GM23338 (cell line): Measurements from ENCODE around the gene ARHGEF11. TPM values are rescaled to one million over a fixed set of nuclear protein-coding genes. Genes with fewer than 3 reads are reported as not detected.

Experiments
- ATAC-seq: fragments of 200-7000 bp; cut with Tn5 transposase; 3 replicates; pipeline ENCODE4 v1.9.1; 2020
- DNase-seq: peaks from one replicate; pipeline ENCODE4 v3.0.0-alpha.2; 2015; ENCODE audit warnings: low spot score
- H2AFZ ChIP-seq: fragments of 200-600 bp; sonication (generic); 2 replicates; pipeline ENCODE4 v1.8.0; 2016; ENCODE audit warnings: antibody characterized with exemption, mild to moderate bottlenecking, moderate library complexity
- H3F3A ChIP-seq: fragments of 200-600 bp; sonication (generic); replicated peaks from 2 replicates; pipeline ENCODE4 v1.8.0; 2017; ENCODE audit warnings: antibody characterized with exemption, mixed run types, low read depth
- H3K27ac ChIP-seq: fragments of 200-600 bp; sonication (generic); 2 replicates; pipeline ENCODE4 v1.6.1; 2016; ENCODE audit warnings: low read depth
- H3K27me3 ChIP-seq: fragments of 200-600 bp; sonication (generic); 2 replicates; pipeline ENCODE4 v1.8.0; 2016; ENCODE audit warnings: mild to moderate bottlenecking, mixed run types, moderate library complexity; ENCODE audit not compliant: insufficient read depth
- H3K36me3 ChIP-seq: fragments of 200-600 bp; sonication (generic); 2 replicates; pipeline ENCODE4 v1.8.0; 2016; ENCODE audit warnings: mild to moderate bottlenecking; ENCODE audit not compliant: insufficient read depth
- H3K4me1 ChIP-seq: fragments of 200-600 bp; sonication (generic); 2 replicates; pipeline ENCODE4 v1.8.0; 2016; ENCODE audit warnings: mild to moderate bottlenecking, moderate library complexity; ENCODE audit not compliant: insufficient read depth
- H3K4me2 ChIP-seq: fragments of 200-600 bp; sonication (generic); 2 replicates; pipeline ENCODE4 v1.7.1; 2017; ENCODE audit warnings: mixed run types
- H3K4me3 ChIP-seq: fragments of 200-600 bp; sonication (generic); 2 replicates; pipeline ENCODE4 v1.6.1; 2016; ENCODE audit warnings: mixed run types
- H3K79me2 ChIP-seq: fragments of 200-600 bp; sonication (generic); replicated peaks from 2 replicates; pipeline ENCODE4 v1.8.0; 2017; ENCODE audit warnings: mild to moderate bottlenecking; ENCODE audit not compliant: insufficient read depth
- H3K9me2 ChIP-seq: fragments of 200-600 bp; sonication (generic); 2 replicates; pipeline ENCODE4 v1.8.0; 2017; ENCODE audit not compliant: insufficient read depth
- H4K20me1 ChIP-seq: fragments of 200-600 bp; sonication (generic); replicated peaks from 2 replicates; pipeline ENCODE4 v1.8.0; 2017; ENCODE audit warnings: mild to moderate bottlenecking; ENCODE audit not compliant: insufficient read depth
- H3K27ac Mint-ChIP-seq: 2 replicates; pipeline ENCODE4 v1.8.0; 2020; ENCODE audit warnings: inconsistent platforms, mild to moderate bottlenecking, moderate library complexity, mixed read lengths
- H3K27me3 Mint-ChIP-seq: 3 replicates; pipeline ENCODE4 v1.8.0; 2022; ENCODE audit warnings: low read depth, mild to moderate bottlenecking, moderate library complexity, mixed read lengths, inconsistent platforms; ENCODE audit not compliant: insufficient read depth, poor library complexity
- H3K36me3 Mint-ChIP-seq: 3 replicates; pipeline ENCODE4 v1.8.0; 2021; ENCODE audit warnings: low read depth, mild to moderate bottlenecking, inconsistent platforms, moderate library complexity, mixed read lengths
- H3K4me1 Mint-ChIP-seq: 3 replicates; pipeline ENCODE4 v1.8.0; 2020; ENCODE audit warnings: mild to moderate bottlenecking, inconsistent platforms, mixed read lengths
- H3K4me3 Mint-ChIP-seq: 3 replicates; pipeline ENCODE4 v1.8.0; 2021; ENCODE audit warnings: moderate library complexity, mild to moderate bottlenecking, inconsistent platforms, mixed read lengths
- H3K9me3 Mint-ChIP-seq: 3 replicates; pipeline ENCODE4 v1.8.0; 2020; ENCODE audit warnings: moderate library complexity, mild to moderate bottlenecking, inconsistent platforms, mixed read lengths
- CREB1 ChIP-seq: fragments of 250-450 bp; sonication (Bioruptor Pico); IDR thresholded peaks from 2 replicates; pipeline ENCODE4 v1.5.0; 2020; ENCODE audit warnings: low read depth, mild to moderate bottlenecking, moderate library complexity
- CTCF ChIP-seq, 2 experiments: fragments of 200-600 bp in 1 of 2; sonication (generic) in 1 of 2; conservative IDR thresholded peaks; 2 replicates each; pipeline versions ENCODE4 v1.5.1 to v1.6.1; 2016 to 2017; ENCODE audit warnings: antibody characterized with exemption in 2 of 2, low read depth in 2 of 2, mild to moderate bottlenecking in 2 of 2, moderate library complexity in 1 of 2
- EZH2 ChIP-seq: fragments of 200-600 bp; sonication (generic); IDR thresholded peaks from one replicate; pipeline ENCODE4 v1.8.0; 2017; ENCODE audit warnings: antibody characterized with exemption, mild to moderate bottlenecking, low read depth; ENCODE audit not compliant: unreplicated experiment
- EZH2phosphoT487 ChIP-seq: fragments of 200-600 bp; sonication (generic); IDR thresholded peaks from one replicate; pipeline ENCODE4 v1.8.1; 2018; ENCODE audit warnings: antibody characterized with exemption; ENCODE audit not compliant: unreplicated experiment
- JUNB ChIP-seq: IDR thresholded peaks from one replicate; pipeline ENCODE4 v1.6.1; 2016; ENCODE audit warnings: antibody characterized with exemption; ENCODE audit not compliant: unreplicated experiment
- NANOG ChIP-seq: IDR thresholded peaks from 2 replicates; pipeline ENCODE4 v1.6.1; 2016; ENCODE audit warnings: antibody characterized with exemption, borderline replicate concordance
- POLR2AphosphoS5 ChIP-seq: IDR thresholded peaks from 2 replicates; pipeline ENCODE4 v1.6.1; 2016; ENCODE audit warnings: antibody characterized with exemption, low read depth
- REST ChIP-seq: IDR thresholded peaks from one replicate; pipeline ENCODE4 v1.6.1; 2018; ENCODE audit warnings: antibody characterized with exemption; ENCODE audit not compliant: unreplicated experiment
- STAT1 ChIP-seq: IDR thresholded peaks from one replicate; pipeline ENCODE4 v1.6.1; 2016; ENCODE audit warnings: antibody characterized with exemption; ENCODE audit not compliant: unreplicated experiment
- ZNF114 ChIP-seq: fragments of 250-450 bp; sonication (Bioruptor Pico); IDR thresholded peaks from 2 replicates; pipeline ENCODE4 v1.5.0; 2020; ENCODE audit warnings: mild to moderate bottlenecking, moderate library complexity
- ZNF331 ChIP-seq: fragments of 250-450 bp; sonication (Bioruptor Pico); IDR thresholded peaks from 2 replicates; pipeline ENCODE4 v1.5.0; 2020; ENCODE audit warnings: low read depth, mild to moderate bottlenecking, moderate library complexity
- ZNF462 ChIP-seq: fragments of 250-450 bp; sonication (Bioruptor Pico); IDR thresholded peaks from 2 replicates; pipeline ENCODE4 v1.5.0; 2020; ENCODE audit warnings: mild to moderate bottlenecking, moderate library complexity
- polyA plus RNA-seq: library from polyadenylated mRNA; unstranded; fragments of >200 nt; fragmentation: Nextera tagmentation; extraction: Ambion mirVana; gene quantifications from 2 replicates; pipeline ENCODE4 v1.2.1, GENCODE V29; 2016
- total RNA-seq: library from RNA; depleted of rRNA; stranded (reverse); fragments of >200 nt; shearing (Covaris generic); gene quantifications from 2 replicates; pipeline ENCODE4 v1.2.3, GENCODE V29; 2014
- TF ChIP-seq, protein P1 (sequence below): IDR thresholded peaks from 2 replicates; pipeline ENCODE4 v1.6.1; 2016; ENCODE audit warnings: antibody characterized with exemption

The ARHGEF11 gene
- total and polyA plus RNA-seq, 2 experiments from 2014 or later = 12.3 to 33.7 TPM

DNA sequence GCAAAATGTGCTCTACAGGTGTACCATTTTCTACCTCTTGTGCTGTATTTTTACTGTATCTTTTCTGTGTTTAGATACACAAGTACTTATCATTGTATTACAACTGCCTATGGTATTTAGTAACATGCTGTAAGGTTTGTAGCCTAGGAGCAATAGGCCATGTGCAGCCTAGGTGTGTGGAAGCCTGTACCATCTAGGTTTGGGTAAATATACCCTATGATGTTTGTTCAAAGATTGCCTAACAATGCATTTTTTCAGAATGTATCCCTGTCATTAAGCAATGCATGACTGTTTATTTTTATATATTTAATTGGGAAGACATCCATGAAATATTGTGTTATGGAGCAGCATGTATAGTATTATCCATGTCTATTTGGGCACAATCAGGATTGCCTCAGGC, 43.1 kb upstream of the ARHGEF11 start:
- H2AFZ ChIP-seq = no peak overlapping the region
- no peaks in the 10 kb centered on the region for H3K9me3 Mint-ChIP-seq
- H3K4me2 ChIP-seq = no peak overlapping the region
- peaks cover 12% of the 10 kb centered on the region for H3K4me1 Mint-ChIP-seq
- no peak for ATAC-seq
- TF ChIP-seq POLR2AphosphoS5 (no peak), ZNF114 (CRISPR knock-in tag) (no peak), STAT1 (no peak), CTCF (conservative IDR thresholded peaks at IDR 0.05; ENCODE audit: low read depth in 2 of 2) (no peak), CREB1 (CRISPR knock-in tag) (no peak), NANOG (no peak), EZH2phosphoT487 (no peak), JUNB (no peak), ZNF331 (CRISPR knock-in tag) (no peak), EZH2 (no peak), REST (no peak), ZNF462 (no peak)
- TF ChIP-seq, protein P1, sequence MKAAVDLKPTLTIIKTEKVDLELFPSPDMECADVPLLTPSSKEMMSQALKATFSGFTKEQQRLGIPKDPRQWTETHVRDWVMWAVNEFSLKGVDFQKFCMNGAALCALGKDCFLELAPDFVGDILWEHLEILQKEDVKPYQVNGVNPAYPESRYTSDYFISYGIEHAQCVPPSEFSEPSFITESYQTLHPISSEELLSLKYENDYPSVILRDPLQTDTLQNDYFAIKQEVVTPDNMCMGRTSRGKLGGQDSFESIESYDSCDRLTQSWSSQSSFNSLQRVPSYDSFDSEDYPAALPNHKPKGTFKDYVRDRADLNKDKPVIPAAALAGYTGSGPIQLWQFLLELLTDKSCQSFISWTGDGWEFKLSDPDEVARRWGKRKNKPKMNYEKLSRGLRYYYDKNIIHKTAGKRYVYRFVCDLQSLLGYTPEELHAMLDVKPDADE = no peak
- H3K36me3 Mint-ChIP-seq = no peaks in the 10 kb centered on the region
- no peak overlapping the region for H3K27ac Mint-ChIP-seq
- no peaks in the 10 kb centered on the region for H3K36me3 ChIP-seq
- H3K4me3 ChIP-seq = no peak overlapping the region
- no peaks in the 10 kb centered on the region for H4K20me1 ChIP-seq
- H3K9me2 ChIP-seq = no peaks in the 10 kb centered on the region
- H3K79me2 ChIP-seq = no peaks in the 10 kb centered on the region
- H3K27me3 Mint-ChIP-seq = peaks cover 13% of the 10 kb centered on the region
- no peak overlapping the region for H3K4me3 Mint-ChIP-seq
- H3F3A ChIP-seq = no peaks in the 10 kb centered on the region
- peaks cover 15% of the 10 kb centered on the region for H3K4me1 ChIP-seq
- H3K27ac ChIP-seq = no peak overlapping the region
- no peaks in the 10 kb centered on the region for H3K27me3 ChIP-seq
- no peak for DNase-seq
